ENCODE measurements around the gene ZFP3. TPM values are rescaled to one million over a fixed set of nuclear protein-coding genes. Genes with fewer than 3 reads are reported as not detected.

ZFP3 gene
- total RNA-seq, 2 experiments from 2014 or later, result 0.34 to 0.98 TPM

GRCh38 chr17:5044630-5045029 lies 33.6 kb upstream of the ZFP3 start:
- Histone ChIP-seq H3K27ac (ENCODE audit: low read depth, low read length, poor library complexity, severe bottlenecking) (no peak overlapping the region), H2AFZ (ENCODE audit: low read length) (no peak overlapping the region), H3K9me3 (ENCODE audit: low read length) (no peaks in the 10 kb centered on the region), H3K4me3 (ENCODE audit: low read depth, low read length, poor library complexity, severe bottlenecking) (no peak overlapping the region), H3K79me2 (ENCODE audit: insufficient read depth, low read depth, low read length) (no peaks in the 10 kb centered on the region), H4K20me1 (ENCODE audit: insufficient read depth, low read length) (no peaks in the 10 kb centered on the region), H3K9me2 (ENCODE audit: insufficient read depth, low read length) (no peaks in the 10 kb centered on the region), H3K4me1 (ENCODE audit: insufficient read depth, low read length, poor library complexity, severe bottlenecking) (peaks cover 24% of the 10 kb centered on the region), H3K36me3 (ENCODE audit: insufficient read depth, low read length) (no peaks in the 10 kb centered on the region), H3K4me2 (ENCODE audit: low read length) (no peak overlapping the region)
- ChIA-PET POLR2A (no interaction called here), CTCF (ENCODE audit: unreplicated experiment) (no interaction called here)
- BruUV-seq (replicated peaks), result no TSS peak
- TF ChIP-seq CTCF (conservative IDR thresholded peaks at IDR 0.05; ENCODE audit: low read length) (no peak), EZH2phosphoT487 (IDR thresholded peaks at IDR 0.05; ENCODE audit: borderline replicate concordance, low read depth, low read length) (no peak)
- DNase-seq (ENCODE audit: low spot score), result no peak
- intact Hi-C loops (cut with micrococcal nuclease; ENCODE audit: unreplicated experiment), result no loop called here

- no peak for DNase-seq (ENCODE audit: low spot score)
- intact Hi-C loops (cut with micrococcal nuclease; ENCODE audit: unreplicated experiment), result no loop called here
- no peak overlapping the region for H3K27ac ChIP-seq (ENCODE audit: low read depth, low read length, poor library complexity, severe bottlenecking)
- H4K20me1 ChIP-seq (ENCODE audit: insufficient read depth, low read length), result no peaks in the 10 kb centered on the region
- no peaks in the 10 kb centered on the region for H3K36me3 ChIP-seq (ENCODE audit: insufficient read depth, low read length)
- no peaks in the 10 kb centered on the region for H3K9me3 ChIP-seq (ENCODE audit: low read length)
- no peak overlapping the region for H2AFZ ChIP-seq (ENCODE audit: low read length)
- no peak overlapping the region for H3K4me2 ChIP-seq (ENCODE audit: low read length)
- no peak for TF ChIP-seq CTCF (conservative IDR thresholded peaks at IDR 0.05; ENCODE audit: low read length)
- no peak for TF ChIP-seq EZH2phosphoT487 (IDR thresholded peaks at IDR 0.05; ENCODE audit: borderline replicate concordance, low read depth, low read length)
- ChIA-PET POLR2A (interaction anchor here (0.8 to 0.9 kb wide), 2 partner anchors 10 kb away, joined by 3 to 7 read pairs; partner anchors contain the start of gene SLC52A1), CTCF (ENCODE audit: unreplicated experiment) (no interaction called here)
- H3K4me3 ChIP-seq (ENCODE audit: low read depth, low read length, poor library complexity, severe bottlenecking), result no peak overlapping the region
- BruUV-seq (replicated peaks), result no TSS peak
- no peaks in the 10 kb centered on the region for H3K79me2 ChIP-seq (ENCODE audit: insufficient read depth, low read depth, low read length)
- H3K4me1 ChIP-seq (ENCODE audit: insufficient read depth, low read length, poor library complexity, severe bottlenecking), result peaks cover 33% of the 10 kb centered on the region
- H3K9me2 ChIP-seq (ENCODE audit: insufficient read depth, low read length), result no peaks in the 10 kb centered on the region
These were observed 32.8 kb upstream of the ZFP3 start for GRCh38 chr17:5045496-5045895.

GRCh38 chr17:5047446-5047845 lies 30.8 kb upstream of the ZFP3 start:
- H3K79me2 ChIP-seq (ENCODE audit: insufficient read depth, low read depth, low read length), result no peaks in the 10 kb centered on the region
- TF ChIP-seq EZH2phosphoT487 (IDR thresholded peaks at IDR 0.05; ENCODE audit: borderline replicate concordance, low read depth, low read length) (no peak), CTCF (conservative IDR thresholded peaks at IDR 0.05; ENCODE audit: low read length) (no peak)
- ChIA-PET POLR2A (interaction anchor here (1.2 kb wide), 1 partner anchor 12 kb away, joined by 5 read pairs; the partner anchor contains the start of gene SLC52A1), CTCF (ENCODE audit: unreplicated experiment) (interaction anchor here (0.5 kb wide), 1 partner anchor 78 kb away, joined by 3 read pairs; no protein-coding TSS in a partner anchor)
- peak overlapping the region; percentile 44; the same call in 1 of the 2 replicates for H2AFZ ChIP-seq (ENCODE audit: low read length)
- peaks cover 37% of the 10 kb centered on the region for H3K4me1 ChIP-seq (ENCODE audit: insufficient read depth, low read length, poor library complexity, severe bottlenecking)
- no peaks in the 10 kb centered on the region for H4K20me1 ChIP-seq (ENCODE audit: insufficient read depth, low read length)
- H3K4me2 ChIP-seq (ENCODE audit: low read length), result peak overlapping the region; percentile 26
- H3K9me3 ChIP-seq (ENCODE audit: low read length), result no peaks in the 10 kb centered on the region
- intact Hi-C loops (cut with micrococcal nuclease; ENCODE audit: unreplicated experiment), result no loop called here
- no peak overlapping the region for H3K27ac ChIP-seq (ENCODE audit: low read depth, low read length, poor library complexity, severe bottlenecking)
- BruUV-seq (replicated peaks), result no TSS peak
- peak; percentile 20 for DNase-seq (ENCODE audit: low spot score)
- no peak overlapping the region for H3K4me3 ChIP-seq (ENCODE audit: low read depth, low read length, poor library complexity, severe bottlenecking)
- no peaks in the 10 kb centered on the region for H3K36me3 ChIP-seq (ENCODE audit: insufficient read depth, low read length)
- H3K9me2 ChIP-seq (ENCODE audit: insufficient read depth, low read length), result no peaks in the 10 kb centered on the region

All from OCI-LY7 (cell line).